GM19023 (cell line): Measurements from ENCODE around the gene TMEM39B.
"Not testable (repeated sequence)": the region's sequence is repeated elsewhere in the genome, so short reads cannot be mapped to it uniquely, and the experiment has no call there.

Experiments
- ATAC-seq: cut with Tn5 transposase; IDR thresholded peaks from one replicate; pipeline ENCODE4 v1.9.1; 2021; ENCODE audit warnings: mild to moderate bottlenecking, moderate library complexity; ENCODE audit not compliant: unreplicated experiment

TMEM39B gene

GRCh38 chr1:32072622-32073298, at the start of gene TMEM39B:
TSS of gene TMEM39B (plus strand) at chr1:32072939. CDS start at chr1:32073048, 109 bp downstream.
- peak; percentile 82 for ATAC-seq

- ATAC-seq: no peak
Observed at GRCh38 chr1:32023351-32023750, 49.4 kb upstream of the TMEM39B start.

DNA sequence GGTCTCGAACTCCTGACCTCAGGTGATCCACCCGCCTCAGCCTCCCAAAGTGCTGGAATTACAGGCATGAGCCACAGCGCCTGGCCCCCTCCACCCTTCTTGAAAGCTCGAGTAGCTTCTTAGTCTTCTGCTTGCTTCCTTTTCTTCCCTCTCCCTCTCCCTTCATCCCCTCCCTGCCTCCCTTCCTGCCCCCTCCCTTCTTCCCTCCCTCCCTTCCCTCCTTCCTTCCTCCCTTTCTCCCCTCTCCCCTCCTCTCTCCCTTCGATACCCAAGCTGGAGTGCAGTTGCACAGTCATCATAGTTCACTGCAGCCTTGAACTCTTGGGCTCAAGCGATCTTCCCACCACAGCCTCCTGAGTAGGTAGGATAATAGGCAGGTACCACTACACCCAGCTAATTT, 47.2 kb upstream of the TMEM39B start:
- no peak for ATAC-seq

- ATAC-seq: no peak
Observed at GRCh38 chr1:32028746-32029145, 44.0 kb upstream of the TMEM39B start.

DNA sequence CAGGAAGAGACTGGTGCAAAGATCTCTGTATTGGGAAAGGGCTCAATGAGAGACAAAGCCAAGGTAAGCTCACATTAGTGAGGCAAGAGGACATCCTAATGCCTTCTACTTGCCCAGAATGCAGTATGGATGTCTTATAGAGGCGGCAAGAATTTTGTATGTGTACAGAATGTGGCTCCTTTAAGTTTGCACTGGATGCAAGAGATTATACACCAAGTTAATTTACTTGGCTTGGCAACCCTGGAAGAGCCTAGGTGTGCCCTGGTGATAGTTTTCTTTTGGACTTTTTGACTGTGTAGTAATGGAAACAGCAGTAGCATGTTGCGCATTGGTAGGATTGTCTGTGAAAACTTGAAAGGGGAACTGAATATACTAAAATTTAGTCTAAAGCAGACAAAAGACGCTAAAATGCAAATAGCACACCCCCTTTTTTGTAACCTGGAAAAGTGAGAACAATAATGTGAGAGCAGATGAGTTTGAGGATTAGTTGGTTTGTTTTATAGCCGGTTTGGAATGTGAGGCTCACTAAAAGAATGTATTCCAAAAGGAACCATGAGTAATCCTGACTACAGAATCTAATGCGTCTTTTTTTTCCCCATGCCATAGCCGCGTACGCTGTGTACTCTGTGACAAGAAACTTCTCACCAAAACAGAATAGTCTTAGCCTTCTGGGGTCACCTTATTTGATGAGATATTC, 41.0 kb upstream of the TMEM39B start:
- no peak for ATAC-seq

GRCh38 chr1:32032275-32032615, 40.5 kb upstream of the TMEM39B start:
- ATAC-seq: no peak

DNA sequence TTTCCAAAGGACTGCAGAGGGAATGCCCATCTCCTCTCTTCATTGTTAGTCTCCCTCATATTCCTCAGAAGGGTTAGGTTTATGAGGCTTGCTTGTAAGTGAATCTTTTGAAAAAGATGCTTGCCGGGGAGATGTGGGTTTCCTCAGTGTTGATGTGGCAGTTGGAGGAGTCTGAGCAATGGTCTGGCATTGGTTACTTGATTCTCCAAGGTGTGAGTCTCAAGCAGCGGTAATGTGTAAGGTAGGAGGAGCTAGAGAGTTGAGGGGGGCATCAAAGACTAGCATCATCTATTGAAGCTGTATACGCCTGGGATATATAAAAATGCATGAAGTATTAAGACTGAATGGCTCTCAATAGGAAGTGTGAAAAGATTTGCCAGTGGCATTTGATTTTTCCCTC, 37.6 kb upstream of the TMEM39B start:
- ATAC-seq: no peak

DNA sequence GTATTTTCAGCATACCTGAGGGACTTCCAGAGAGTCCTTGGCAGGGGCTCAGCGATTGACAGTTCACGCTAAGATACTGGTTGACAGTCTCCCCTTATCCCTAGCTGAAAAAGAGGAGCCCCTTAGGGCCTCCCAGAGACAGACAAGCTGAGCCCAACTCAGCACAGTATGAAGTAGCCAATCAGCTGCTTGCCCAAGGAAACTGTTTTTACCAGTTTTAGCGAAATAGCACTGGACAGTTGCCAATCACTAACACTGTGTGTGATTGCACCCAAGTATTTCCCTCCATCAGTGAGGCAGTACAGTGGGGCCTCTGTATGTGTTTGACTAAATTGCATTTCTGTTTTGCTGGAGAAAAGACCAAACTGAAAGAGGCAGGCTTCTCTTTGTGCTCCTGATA, 32.0 kb upstream of the TMEM39B start:
- no peak for ATAC-seq

GRCh38 chr1:32042330-32042729, 30.4 kb upstream of the TMEM39B start:
- no peak for ATAC-seq

- no peak for ATAC-seq
Observed at GRCh38 chr1:32044234-32044633, 28.5 kb upstream of the TMEM39B start.

DNA sequence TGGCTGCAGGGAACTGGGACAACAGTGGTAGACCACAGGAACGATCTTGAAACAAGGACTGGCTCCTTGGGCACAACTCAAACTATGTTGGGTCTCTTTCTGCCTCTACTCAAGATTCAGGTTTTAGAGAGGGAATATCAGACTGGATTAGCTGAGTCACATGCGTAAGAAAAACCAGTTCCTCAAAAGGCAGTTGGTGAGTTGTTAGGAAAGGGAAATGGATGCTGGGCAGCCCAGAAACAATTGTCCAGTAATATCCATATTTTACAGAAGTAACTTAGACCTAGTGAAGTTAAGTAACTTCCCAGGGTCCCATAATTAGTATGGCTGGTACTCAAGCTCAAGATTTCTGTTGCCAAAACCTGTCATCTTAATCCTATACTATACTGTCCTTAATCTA, 27.0 kb upstream of the TMEM39B start:
- no peak for ATAC-seq

DNA sequence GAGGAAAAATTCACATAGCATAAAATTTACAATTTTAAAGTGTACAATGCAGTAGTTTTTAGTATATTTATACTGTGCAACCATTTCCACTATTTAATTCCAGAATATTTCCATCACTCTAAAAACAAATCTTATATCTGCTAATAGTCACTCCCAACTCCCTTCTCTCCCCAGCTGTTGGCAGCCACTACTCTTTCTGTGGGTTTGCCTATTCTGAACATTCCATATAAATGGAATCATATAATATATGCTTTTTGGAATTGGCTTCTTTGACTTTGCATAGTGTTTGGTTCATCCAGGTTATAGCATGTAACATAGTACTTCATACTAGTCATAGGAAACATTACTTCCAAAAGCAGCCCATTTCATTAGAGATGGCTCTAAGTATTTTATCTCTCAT, 25.0 kb upstream of the TMEM39B start:
- no peak for ATAC-seq

GRCh38 chr1:32048440-32048839, 24.3 kb upstream of the TMEM39B start:
- ATAC-seq: no peak

DNA sequence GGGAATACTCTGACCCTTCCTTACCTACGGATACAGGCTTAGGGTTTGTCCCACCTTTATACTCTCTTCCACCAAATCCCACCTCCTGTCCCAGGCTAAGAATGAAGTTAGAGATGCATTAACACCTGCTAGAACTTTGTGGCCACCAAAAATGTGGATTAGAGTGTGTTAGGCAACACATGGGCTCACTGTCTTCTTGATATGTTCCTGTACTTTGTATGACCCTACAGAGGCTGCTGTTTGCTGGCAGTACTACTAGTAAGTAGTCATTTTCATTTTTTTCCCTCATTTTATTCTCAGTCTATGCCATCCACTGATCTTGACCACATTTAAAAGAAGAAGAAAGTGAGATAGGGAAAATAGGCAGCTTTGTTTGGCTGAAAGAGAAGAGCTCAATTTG, 21.0 kb upstream of the TMEM39B start:
- no peak for ATAC-seq

DNA sequence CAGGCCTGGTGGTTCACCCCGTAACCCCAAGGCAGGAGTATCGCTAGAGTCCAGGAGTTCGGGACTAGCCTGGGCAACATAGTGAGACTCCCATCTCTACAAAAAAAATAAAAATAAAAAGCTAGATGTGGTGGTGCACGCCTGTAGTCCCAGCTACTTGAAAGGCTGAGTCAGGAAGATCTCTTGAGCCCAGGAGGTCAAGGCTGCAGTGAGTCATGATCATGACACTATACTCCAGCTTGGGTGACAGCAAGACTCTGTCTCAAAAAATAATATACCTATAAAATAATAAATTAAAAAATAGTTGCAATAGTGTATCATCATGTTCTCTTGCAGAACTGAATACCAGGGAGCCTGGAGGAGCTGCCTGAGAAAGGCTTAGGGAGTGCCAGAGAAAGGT, 19.9 kb upstream of the TMEM39B start:
- ATAC-seq: no peak

DNA sequence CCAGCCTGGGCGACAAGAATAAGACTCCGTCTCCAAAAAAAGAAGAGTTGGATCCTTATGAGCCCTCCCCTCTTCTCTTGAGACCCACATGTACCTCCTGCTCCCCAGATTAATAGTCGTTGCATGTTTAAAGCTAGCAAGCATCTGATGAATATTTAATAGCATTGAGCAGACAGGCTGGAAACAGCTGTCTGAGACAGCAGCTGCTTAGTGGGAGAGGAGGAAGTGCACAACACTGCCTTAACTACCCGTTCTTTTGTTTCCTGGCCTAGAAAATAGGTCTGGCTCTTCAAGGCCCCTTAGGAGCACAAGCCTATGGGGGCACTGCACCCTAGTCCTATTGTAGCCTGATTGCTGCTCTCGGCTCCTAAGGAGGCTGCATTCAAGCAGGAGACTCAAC, 17.3 kb upstream of the TMEM39B start:
- no peak for ATAC-seq

DNA sequence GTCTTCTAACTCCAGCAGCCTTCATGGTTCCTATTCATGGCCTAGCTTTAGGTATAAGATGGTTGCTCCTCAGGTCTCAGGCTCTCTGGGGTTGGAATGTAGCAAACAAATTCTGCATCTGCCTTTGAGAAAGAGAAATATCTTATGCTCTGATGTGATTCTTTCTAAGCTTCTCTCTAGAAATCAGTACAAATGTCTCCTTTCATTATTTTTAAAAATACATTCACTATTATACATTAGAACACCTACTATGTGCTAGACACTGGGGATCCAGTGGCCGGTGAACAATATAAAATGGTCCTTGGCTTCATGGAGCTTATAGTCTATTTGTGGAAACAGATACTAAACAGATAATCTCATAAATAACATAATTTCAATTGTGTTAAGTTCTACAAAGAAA, 16.1 kb upstream of the TMEM39B start:
- ATAC-seq: no peak

GRCh38 chr1:32060914-32061313, 11.8 kb upstream of the TMEM39B start:
- no peak for ATAC-seq

- ATAC-seq: no peak
Observed at GRCh38 chr1:32062867-32063230, 9.9 kb upstream of the TMEM39B start.

GRCh38 chr1:32063261-32063681, 9.5 kb upstream of the TMEM39B start:
- ATAC-seq: no peak

DNA sequence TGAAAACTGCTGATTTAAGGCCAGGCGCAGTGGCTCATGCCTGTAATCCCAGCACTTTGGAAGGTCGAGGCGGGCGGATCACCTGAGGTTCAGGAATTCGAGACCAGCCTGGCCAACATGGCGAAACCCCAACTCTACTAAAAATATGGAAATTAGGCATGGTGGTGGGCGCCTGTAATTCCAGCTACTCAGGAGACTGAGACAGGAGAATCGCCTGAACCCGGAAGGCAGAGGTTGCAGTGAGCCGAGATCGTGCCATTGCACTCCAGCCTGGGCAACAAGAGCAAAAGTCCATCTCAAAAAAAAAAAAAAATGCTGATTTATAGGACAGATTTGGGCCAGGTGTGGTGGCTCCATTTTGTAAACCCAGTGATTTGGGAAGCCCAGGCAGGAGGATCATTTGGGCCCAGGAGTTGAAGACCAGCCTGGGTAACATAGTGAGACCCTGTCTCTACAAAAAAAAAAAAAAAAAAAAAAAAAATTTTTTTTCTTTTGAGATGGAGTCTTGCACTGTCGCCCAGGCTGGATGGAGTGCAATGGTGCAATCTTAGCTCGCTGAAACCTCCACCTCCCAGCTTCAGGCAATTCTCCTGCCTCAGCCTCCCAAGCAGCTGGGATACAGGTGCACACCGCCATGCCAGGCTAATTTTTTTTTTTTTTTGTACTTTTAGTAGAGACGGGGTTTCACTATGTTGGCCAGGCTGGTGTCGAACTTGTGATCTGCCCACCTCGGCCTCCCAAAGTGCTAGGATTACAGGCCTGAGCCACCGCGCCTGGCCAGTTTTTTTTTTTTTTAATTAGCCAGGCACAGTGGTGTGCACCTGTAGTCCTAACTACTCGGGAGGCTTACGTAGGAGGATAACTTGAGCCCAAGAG, 6.9 kb upstream of the TMEM39B start:
- not testable (repeated sequence) for ATAC-seq

- no peak for ATAC-seq
Observed at GRCh38 chr1:32066489-32066873, 6.3 kb upstream of the TMEM39B start.
